Liver (tissue), 9 donors: ENCODE measurements around the gene PLA2R1. TPM values are rescaled to one million over a fixed set of nuclear protein-coding genes. Genes with fewer than 3 reads are reported as not detected.

ENCODE experiments used
- DNase-seq: peaks from one replicate; pipeline ENCODE4 v3.0.0-alpha.2; 2017; ENCODE audit warnings: low spot score
- H3K27ac ChIP-seq, 2 donors: one replicate each; pipeline ENCODE4 v1.7.0; 2013; ENCODE audit warnings: inconsistent platforms in 2 of 2, low read length in 2 of 2, control low read depth in 1 of 2, low read depth in 1 of 2, mild to moderate bottlenecking in 1 of 2
- H3K27me3 ChIP-seq, 4 donors: one replicate each; pipeline versions ENCODE4 v1.6.1 to v1.7.0; 2013; ENCODE audit warnings: low read length in 3 of 4, inconsistent platforms in 1 of 4, mild to moderate bottlenecking in 1 of 4, moderate library complexity in 1 of 4; ENCODE audit not compliant: control insufficient read depth in 4 of 4, insufficient read depth in 4 of 4
- H3K36me3 ChIP-seq, 4 donors: one replicate each; pipeline versions ENCODE4 v1.6.1 to v1.7.0; 2013; ENCODE audit warnings: low read length in 3 of 4, mild to moderate bottlenecking in 3 of 4, low read depth in 1 of 4, moderate library complexity in 1 of 4; ENCODE audit not compliant: control insufficient read depth in 4 of 4, insufficient read depth in 3 of 4
- H3K4me1 ChIP-seq, 4 donors: one replicate each; pipeline versions ENCODE4 v1.6.1 to v1.7.0; 2013; ENCODE audit warnings: low read length in 3 of 4, mild to moderate bottlenecking in 3 of 4, moderate library complexity in 1 of 4; ENCODE audit not compliant: control insufficient read depth in 4 of 4, insufficient read depth in 4 of 4
- H3K4me3 ChIP-seq, 3 donors: one replicate each; pipeline versions ENCODE4 v1.6.1 to v1.7.0; 2013; ENCODE audit warnings: low read length in 3 of 3, control low read depth in 1 of 3, low read depth in 1 of 3, mild to moderate bottlenecking in 1 of 3
- H3K9ac ChIP-seq, 2 donors: one replicate each; pipeline ENCODE4 v1.7.0; 2013; ENCODE audit warnings: low read length in 2 of 2, mild to moderate bottlenecking in 2 of 2, moderate library complexity in 2 of 2, control low read depth in 1 of 2, low read depth in 1 of 2
- H3K9me3 ChIP-seq, 4 donors: one replicate each; pipeline versions ENCODE4 v1.6.1 to v1.7.0; 2013; ENCODE audit warnings: low read length in 3 of 4; ENCODE audit not compliant: control insufficient read depth in 4 of 4
- EGR1 ChIP-seq, 2 donors: IDR thresholded peaks; 2 replicates each; pipeline ENCODE4 v1.6.1; 2016 to 2018; ENCODE audit warnings: antibody characterized with exemption in 2 of 2, low read depth in 2 of 2
- FOXA1 ChIP-seq: IDR thresholded peaks from 2 replicates; pipeline ENCODE4 v1.6.1; 2016; ENCODE audit warnings: antibody characterized with exemption
- FOXA2 ChIP-seq: IDR thresholded peaks from 2 replicates; pipeline ENCODE4 v1.6.1; 2016; ENCODE audit warnings: antibody characterized with exemption
- GABPA ChIP-seq, 2 donors: IDR thresholded peaks in 1 of 2; conservative IDR thresholded peaks in 1 of 2; 2 replicates each; pipeline ENCODE4 v1.6.1; 2016; ENCODE audit warnings: antibody characterized with exemption in 2 of 2, mild to moderate bottlenecking in 1 of 2, moderate library complexity in 1 of 2
- HNF4A ChIP-seq, 2 donors: conservative IDR thresholded peaks; 2 replicates each; pipeline ENCODE4 v1.6.1; 2016; ENCODE audit warnings: antibody characterized with exemption in 2 of 2, mild to moderate bottlenecking in 2 of 2
- HNF4G ChIP-seq: IDR thresholded peaks from 2 replicates; pipeline ENCODE4 v1.6.1; 2016; ENCODE audit warnings: antibody characterized with exemption
- JUND ChIP-seq, 2 donors: IDR thresholded peaks; 2 replicates each; pipeline ENCODE4 v1.6.1; 2016; ENCODE audit warnings: antibody characterized with exemption in 2 of 2
- NR2F2 ChIP-seq: IDR thresholded peaks from 2 replicates; pipeline ENCODE4 v1.6.1; 2016; ENCODE audit warnings: antibody characterized with exemption
- RAD21 ChIP-seq, 2 donors: IDR thresholded peaks; 2 replicates each; pipeline ENCODE4 v1.6.1; 2016; ENCODE audit warnings: antibody characterized with exemption in 2 of 2, mild to moderate bottlenecking in 2 of 2
- RXRA ChIP-seq, 2 donors: IDR thresholded peaks; 2 replicates each; pipeline ENCODE4 v1.6.1; 2017 to 2018; ENCODE audit warnings: antibody characterized with exemption in 2 of 2, mild to moderate bottlenecking in 1 of 2
- SP1 ChIP-seq: IDR thresholded peaks from 2 replicates; pipeline ENCODE4 v1.6.1; 2018; ENCODE audit warnings: antibody characterized with exemption, mild to moderate bottlenecking
- YY1 ChIP-seq: IDR thresholded peaks from 2 replicates; pipeline ENCODE4 v1.6.1; 2016; ENCODE audit warnings: antibody characterized with exemption, mild to moderate bottlenecking
- WGBS: extraction: QIAGEN DNeasy Blood & Tissue Kit; methylation state at CpG from one replicate; pipeline ENCODE4 v1.1.7; 2013; 5-methylcytosine and 5-hydroxymethylcytosine counted together
- polyA plus RNA-seq, 2 donors: library from polyadenylated mRNA; stranded (reverse) in 1 of 2; unstranded in 1 of 2; fragments of 200-250 nt in 1 of 2; fragments of >200 nt in 1 of 2; fragmentation: Nextera tagmentation in 1 of 2; extraction: Ambion mirVana in 1 of 2; gene quantifications; one replicate each; pipeline versions ENCODE4 v1.2.1 to v1.2.3, GENCODE V29; 2013 to 2015
- total RNA-seq, 2 donors: library from RNA; depleted of rRNA; stranded (reverse); fragments of >200 nt; gene quantifications; one replicate each; pipeline ENCODE4 v1.2.3, GENCODE V29; 2014
- TF ChIP-seq, protein P1 (sequence below): IDR thresholded peaks from 2 replicates; pipeline ENCODE4 v1.6.1; 2016; ENCODE audit warnings: antibody characterized with exemption, mild to moderate bottlenecking
- TF ChIP-seq, protein P2 (sequence below): IDR thresholded peaks from 2 replicates; pipeline ENCODE4 v1.6.1; 2016; ENCODE audit warnings: antibody characterized with exemption
- TF ChIP-seq, protein P3 (sequence below): fragments of 150-350 bp; IDR thresholded peaks from 2 replicates; pipeline ENCODE4 v1.5.1; 2017; ENCODE audit warnings: improper control_type of control experiment, low read depth, low read length; ENCODE audit not compliant: missing input control
- TF ChIP-seq, protein P4 (sequence below): IDR thresholded peaks from 2 replicates; pipeline ENCODE4 v1.6.1; 2016; ENCODE audit warnings: antibody characterized with exemption
- donor health status: healthy.
- donor health status: healthy.
- donor health status: healthy.
- donor health status: healthy.
- donor health status: healthy.

The PLA2R1 gene
- total and polyA plus RNA-seq, 4 donors, result 0.61 to 2.3 (median 0.66) TPM

DNA sequence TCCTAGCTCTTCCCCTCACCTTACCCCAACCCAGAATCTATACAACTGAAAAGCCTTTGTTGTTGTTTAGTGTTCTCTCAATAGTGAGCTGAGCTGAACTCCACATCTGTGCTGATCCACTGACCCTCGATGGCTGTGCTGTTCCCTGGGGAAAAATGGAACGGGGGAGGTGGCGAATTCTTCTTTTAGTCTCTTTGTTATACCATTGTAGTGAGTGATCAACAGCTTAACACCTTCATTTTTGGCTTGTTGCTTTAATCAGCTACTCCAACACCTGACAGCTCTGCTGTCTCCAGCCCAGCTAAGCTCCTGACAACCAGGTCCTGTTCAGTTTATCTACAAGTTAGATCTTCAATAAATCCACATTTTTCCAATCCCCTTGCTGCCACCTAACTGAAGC is 25.7 kb downstream of the PLA2R1 start:
- no peak overlapping the region for H3K4me3 ChIP-seq
- TF ChIP-seq HNF4A (conservative IDR thresholded peaks at IDR 0.05) (no peak), EGR1 (IDR thresholded peaks at IDR 0.05; ENCODE audit: low read depth in 2 of 2) (no peak), JUND (IDR thresholded peaks at IDR 0.05) (no peak), FOXA2 (no peak)
- TF ChIP-seq, protein P1, sequence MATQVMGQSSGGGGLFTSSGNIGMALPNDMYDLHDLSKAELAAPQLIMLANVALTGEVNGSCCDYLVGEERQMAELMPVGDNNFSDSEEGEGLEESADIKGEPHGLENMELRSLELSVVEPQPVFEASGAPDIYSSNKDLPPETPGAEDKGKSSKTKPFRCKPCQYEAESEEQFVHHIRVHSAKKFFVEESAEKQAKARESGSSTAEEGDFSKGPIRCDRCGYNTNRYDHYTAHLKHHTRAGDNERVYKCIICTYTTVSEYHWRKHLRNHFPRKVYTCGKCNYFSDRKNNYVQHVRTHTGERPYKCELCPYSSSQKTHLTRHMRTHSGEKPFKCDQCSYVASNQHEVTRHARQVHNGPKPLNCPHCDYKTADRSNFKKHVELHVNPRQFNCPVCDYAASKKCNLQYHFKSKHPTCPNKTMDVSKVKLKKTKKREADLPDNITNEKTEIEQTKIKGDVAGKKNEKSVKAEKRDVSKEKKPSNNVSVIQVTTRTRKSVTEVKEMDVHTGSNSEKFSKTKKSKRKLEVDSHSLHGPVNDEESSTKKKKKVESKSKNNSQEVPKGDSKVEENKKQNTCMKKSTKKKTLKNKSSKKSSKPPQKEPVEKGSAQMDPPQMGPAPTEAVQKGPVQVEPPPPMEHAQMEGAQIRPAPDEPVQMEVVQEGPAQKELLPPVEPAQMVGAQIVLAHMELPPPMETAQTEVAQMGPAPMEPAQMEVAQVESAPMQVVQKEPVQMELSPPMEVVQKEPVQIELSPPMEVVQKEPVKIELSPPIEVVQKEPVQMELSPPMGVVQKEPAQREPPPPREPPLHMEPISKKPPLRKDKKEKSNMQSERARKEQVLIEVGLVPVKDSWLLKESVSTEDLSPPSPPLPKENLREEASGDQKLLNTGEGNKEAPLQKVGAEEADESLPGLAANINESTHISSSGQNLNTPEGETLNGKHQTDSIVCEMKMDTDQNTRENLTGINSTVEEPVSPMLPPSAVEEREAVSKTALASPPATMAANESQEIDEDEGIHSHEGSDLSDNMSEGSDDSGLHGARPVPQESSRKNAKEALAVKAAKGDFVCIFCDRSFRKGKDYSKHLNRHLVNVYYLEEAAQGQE, result no peak
- H3K9me3 ChIP-seq, result no peaks in the 10 kb centered on the region
- H3K27ac ChIP-seq, result no peak overlapping the region
- no peaks in the 10 kb centered on the region for H3K36me3 ChIP-seq
- 67% methylated on average over 3 of the region's 3 CpGs for WGBS
- no peak overlapping the region for H3K9ac ChIP-seq
- H3K4me1 ChIP-seq, result no peaks in the 10 kb centered on the region
- peaks cover 0 to 5% (median 1%) of the 10 kb centered on the region in 4 donors for H3K27me3 ChIP-seq
- no peak for DNase-seq

DNA sequence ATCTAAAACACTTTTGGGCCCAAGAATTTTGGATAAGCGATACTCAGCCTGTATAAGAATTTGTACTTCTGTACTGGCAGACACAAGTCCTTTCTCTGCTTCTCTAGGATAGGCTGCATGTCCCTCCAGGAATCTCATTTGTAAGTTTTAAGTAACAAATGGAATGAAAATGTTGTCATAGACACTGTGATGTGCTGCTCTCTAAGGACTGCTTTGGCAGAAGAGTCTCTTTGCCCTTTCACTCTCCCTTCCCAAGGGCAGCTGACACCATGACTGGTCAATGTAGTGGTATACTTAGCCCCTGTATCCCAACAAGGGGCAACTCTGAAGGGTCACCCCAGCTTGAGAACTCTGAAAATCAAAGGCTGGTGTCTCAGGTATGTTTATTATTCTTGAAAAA is 27.3 kb downstream of the PLA2R1 start:
- Histone ChIP-seq H3K27me3 (peaks cover 0 to 5% (median 1%) of the 10 kb centered on the region in 4 donors), H3K4me3 (no peak overlapping the region), H3K9ac (no peak overlapping the region), H3K9me3 (no peaks in the 10 kb centered on the region), H3K36me3 (no peaks in the 10 kb centered on the region), H3K27ac (no peak overlapping the region), H3K4me1 (no peaks in the 10 kb centered on the region)
- no peak for DNase-seq
- WGBS, result 97% methylated on average over 1 of the region's 1 CpG
- TF ChIP-seq RAD21 (IDR thresholded peaks at IDR 0.05) (no peak), EGR1 (IDR thresholded peaks at IDR 0.05; ENCODE audit: low read depth in 2 of 2) (no peak), FOXA1 (no peak), GABPA (IDR thresholded peaks at IDR 0.05 in 1 of 2, conservative IDR thresholded peaks at IDR 0.05 in 1 of 2) (no peak), SP1 (no peak), NR2F2 (no peak), JUND (IDR thresholded peaks at IDR 0.05) (no peak), HNF4A (conservative IDR thresholded peaks at IDR 0.05) (no peak), HNF4G (no peak), FOXA2 (no peak), YY1 (no peak), RXRA (IDR thresholded peaks at IDR 0.05) (no peak)
- TF ChIP-seq, protein P1, result no peak
- TF ChIP-seq, protein P2, sequence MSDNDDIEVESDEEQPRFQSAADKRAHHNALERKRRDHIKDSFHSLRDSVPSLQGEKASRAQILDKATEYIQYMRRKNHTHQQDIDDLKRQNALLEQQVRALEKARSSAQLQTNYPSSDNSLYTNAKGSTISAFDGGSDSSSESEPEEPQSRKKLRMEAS, result no peak
- TF ChIP-seq, protein P3, sequence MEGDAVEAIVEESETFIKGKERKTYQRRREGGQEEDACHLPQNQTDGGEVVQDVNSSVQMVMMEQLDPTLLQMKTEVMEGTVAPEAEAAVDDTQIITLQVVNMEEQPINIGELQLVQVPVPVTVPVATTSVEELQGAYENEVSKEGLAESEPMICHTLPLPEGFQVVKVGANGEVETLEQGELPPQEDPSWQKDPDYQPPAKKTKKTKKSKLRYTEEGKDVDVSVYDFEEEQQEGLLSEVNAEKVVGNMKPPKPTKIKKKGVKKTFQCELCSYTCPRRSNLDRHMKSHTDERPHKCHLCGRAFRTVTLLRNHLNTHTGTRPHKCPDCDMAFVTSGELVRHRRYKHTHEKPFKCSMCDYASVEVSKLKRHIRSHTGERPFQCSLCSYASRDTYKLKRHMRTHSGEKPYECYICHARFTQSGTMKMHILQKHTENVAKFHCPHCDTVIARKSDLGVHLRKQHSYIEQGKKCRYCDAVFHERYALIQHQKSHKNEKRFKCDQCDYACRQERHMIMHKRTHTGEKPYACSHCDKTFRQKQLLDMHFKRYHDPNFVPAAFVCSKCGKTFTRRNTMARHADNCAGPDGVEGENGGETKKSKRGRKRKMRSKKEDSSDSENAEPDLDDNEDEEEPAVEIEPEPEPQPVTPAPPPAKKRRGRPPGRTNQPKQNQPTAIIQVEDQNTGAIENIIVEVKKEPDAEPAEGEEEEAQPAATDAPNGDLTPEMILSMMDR, result no peak
- TF ChIP-seq, protein P4, sequence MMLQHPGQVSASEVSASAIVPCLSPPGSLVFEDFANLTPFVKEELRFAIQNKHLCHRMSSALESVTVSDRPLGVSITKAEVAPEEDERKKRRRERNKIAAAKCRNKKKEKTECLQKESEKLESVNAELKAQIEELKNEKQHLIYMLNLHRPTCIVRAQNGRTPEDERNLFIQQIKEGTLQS, result no peak
